ENCODE data around the gene MEIS2.

Gene MEIS2

DNA sequence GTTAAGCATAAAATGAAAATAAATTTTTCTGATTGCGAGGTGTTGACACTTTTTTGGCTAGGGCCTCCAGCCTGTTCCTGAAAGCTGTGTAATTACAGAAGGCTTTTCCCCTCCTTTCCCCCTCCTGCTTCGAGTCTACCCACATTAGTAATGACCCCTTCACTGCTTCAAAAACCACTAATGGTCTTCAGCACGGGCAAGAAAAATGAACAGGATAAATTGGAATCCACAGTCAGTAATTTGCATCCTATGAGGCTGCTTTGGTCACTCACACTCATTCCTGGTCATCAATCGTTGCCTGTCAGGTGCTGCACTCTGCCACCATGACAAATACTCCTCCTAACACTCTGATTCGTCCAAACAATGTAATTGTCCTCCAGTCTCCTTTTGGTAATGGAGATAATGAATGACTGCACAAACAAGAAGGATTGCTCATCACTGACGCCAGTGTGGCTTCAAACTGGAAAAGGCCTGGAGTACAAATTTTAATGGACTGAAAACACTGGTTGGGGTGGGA lies 148.6 kb downstream of the MEIS2 start:
- peak; percentile 73 for DNase-seq

DNA sequence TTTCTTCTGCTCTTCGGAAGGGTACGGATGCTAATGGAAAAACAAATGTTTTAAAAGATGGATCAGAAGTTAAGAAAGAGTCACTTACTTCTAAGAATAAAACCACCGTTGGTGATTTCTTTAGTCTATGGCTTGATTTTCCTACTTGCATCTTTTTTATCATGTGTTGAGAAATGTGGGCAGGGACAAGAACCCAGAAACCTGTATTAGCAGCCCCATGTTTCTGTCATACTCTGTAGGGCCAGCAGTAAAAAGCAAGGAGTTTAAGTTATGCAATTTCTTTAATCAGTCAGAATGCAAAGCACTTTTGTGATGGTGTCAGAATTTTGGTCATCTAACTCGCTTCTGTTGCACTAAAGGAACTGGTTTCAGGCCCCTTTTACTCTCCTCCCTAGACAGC lies 150.0 kb downstream of the MEIS2 start:
- DNase-seq = no peak

DNA sequence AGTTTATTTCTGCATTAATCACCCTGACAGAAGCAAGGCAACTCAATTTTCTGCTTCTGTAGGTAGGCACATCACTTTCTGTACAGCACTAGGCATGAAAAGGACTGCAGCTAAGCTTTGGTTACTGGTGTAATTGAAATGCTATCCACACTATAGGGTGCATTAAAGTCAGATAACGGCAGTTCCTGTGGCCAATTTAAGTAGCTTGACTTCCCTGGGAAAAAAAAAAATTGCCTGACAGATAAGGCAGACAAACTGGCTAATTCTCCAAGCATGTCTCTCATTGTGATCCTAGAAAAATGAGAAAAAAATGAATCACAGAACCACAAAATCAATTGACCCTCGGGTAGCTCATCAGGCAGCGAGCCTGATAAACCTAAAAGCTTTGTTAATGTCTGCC lies 151.4 kb downstream of the MEIS2 start:
- no peak for DNase-seq

- DNase-seq = no peak
Measured at GRCh38 chr15:36947035-36947719, 153.2 kb downstream of the MEIS2 start.

GRCh38 chr15:36944442-36944841 lies 155.9 kb downstream of the MEIS2 start:
- DNase-seq = no peak

- no peak for DNase-seq
Measured at GRCh38 chr15:36943508-36944361, 156.6 kb downstream of the MEIS2 start.

DNA sequence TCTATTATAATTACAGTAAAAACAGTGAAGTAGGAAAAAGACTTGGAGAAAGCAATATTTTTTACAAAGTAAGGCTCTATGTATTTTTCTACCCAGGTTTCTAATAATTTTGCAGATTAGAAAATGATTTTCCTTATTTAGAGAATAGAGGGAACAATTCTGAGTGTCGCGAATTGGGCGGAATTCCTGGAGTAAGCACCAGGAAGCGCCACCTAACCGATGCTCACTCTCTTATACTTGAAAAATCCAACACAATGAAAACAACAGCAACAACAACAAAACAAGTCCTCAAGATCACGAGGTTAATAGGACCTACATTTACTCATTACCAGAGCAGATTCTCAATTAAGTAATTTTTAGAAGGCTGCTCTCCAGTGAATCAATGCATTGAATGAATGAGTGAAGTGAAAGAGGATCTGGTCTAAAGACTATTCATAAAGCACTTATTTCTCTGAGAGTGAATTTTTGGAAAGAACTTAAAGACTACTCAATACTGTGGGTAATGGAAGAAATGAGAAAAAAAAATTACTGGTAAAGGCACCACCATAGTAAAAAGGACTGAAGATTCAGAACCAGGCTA lies 158.0 kb downstream of the MEIS2 start:
- no peak for DNase-seq

GRCh38 chr15:36941798-36942197 lies 158.6 kb downstream of the MEIS2 start:
- no peak for DNase-seq

DNA sequence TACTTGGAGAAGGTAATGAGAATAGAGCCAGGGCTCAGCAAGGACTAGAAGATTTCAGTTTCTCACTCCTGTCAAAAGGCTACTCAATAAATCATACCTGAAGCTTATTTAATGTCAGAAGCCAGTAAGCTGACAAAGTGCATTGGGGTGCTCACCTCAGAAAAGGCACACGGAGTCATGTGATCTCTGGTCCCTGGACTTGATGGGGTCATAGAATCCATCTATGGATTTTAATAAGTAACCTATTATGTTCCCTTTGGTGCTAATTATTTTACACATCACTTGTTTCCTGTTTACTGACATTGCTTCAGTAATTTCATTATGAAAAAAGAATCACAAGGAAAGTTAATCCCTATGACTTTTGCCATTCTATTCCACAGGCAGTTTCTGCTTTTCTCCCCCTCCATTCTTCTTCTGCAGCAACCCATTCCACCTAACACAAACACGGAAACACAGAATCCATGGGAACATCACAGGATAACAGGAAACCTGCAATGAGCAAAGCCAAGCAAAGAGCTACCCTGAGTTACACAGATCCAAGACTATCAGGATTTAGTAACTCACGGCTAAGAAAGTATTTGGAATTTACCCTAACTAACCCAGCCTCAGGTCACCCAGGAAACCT lies 159.6 kb downstream of the MEIS2 start:
- no peak for DNase-seq

DNA sequence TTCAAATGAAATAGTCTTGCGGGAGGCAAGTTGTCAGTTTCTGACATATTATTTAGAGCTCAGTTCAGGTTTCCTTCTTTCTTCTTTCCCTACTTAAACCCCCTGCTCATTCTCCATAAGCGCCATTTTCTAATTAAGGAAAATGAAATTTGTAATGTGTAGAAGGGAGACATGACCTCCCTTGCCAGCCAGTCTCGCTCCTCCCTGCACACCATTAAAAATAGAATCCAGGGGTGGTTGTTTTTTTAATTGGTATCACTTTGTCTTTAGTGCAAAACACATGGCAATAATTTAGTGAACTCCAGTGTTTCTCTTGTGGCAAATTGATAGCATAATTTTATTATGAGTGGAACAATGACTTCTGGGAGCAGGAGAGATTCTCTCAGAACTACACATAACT lies 160.1 kb downstream of the MEIS2 start:
- no peak for DNase-seq

GRCh38 chr15:36938764-36939163 lies 161.6 kb downstream of the MEIS2 start:
- no peak for DNase-seq

- DNase-seq = no peak
Measured at GRCh38 chr15:36938131-36938530, 162.2 kb downstream of the MEIS2 start.

- DNase-seq = peak; percentile 16
Measured at GRCh38 chr15:36936613-36937012, 163.7 kb downstream of the MEIS2 start.

DNA sequence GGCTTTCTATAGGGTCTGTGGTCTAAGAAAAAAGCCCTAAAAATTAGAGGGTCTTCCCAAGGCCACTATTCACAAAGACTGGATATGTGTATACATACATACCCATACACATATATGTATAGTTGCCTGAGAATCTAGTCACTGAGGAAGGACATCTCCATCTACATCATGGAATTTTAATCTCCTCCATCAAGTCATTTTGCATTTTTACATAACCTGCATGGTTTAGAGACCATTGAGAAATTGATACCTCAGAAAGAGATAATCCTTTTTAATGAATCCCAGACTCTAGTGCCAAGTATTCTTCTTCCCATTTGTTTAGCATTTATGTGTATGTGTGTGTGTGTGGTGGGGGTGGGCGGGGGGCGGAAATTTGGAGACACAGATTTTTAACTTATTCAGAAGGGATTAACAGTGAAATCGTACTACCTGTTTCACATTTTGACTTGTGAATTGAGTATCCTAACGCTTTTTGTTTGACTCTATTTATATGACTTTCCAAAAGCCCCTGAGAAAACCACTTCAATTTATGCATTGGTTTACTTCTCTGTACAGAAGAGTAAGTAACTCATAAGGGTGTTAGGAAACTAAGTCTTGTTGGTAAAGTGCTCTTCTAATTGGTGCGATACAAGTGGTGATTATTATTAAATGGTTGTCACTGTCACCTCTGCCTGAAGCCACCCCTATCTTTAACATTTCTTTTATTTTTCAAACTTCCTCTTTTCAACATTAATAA lies 166.9 kb downstream of the MEIS2 start:
- DNase-seq = no peak

DNA sequence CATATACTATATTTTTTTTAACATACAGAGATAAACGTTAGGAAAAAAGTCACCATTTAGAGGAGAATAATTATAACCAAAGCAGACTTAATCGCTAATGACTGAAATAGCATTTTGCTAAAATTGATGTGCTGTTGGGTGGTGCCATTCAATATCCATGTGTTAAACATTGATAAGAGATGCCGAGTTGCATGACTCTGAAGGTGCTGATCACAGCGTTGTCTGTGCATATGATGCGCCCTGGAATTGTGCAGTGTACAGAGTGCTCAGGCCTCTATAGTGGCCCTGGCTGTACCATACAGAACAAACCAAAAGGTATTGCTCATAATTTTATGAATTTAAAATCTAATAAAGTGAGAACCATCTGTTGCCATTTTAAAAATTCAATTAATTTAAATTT lies 168.3 kb downstream of the MEIS2 start:
- DNase-seq = no peak

GRCh38 chr15:36931434-36931833 lies 168.9 kb downstream of the MEIS2 start:
- no peak for DNase-seq

GRCh38 chr15:36926427-36926825 lies 173.9 kb downstream of the MEIS2 start:
- DNase-seq = no peak

DNA sequence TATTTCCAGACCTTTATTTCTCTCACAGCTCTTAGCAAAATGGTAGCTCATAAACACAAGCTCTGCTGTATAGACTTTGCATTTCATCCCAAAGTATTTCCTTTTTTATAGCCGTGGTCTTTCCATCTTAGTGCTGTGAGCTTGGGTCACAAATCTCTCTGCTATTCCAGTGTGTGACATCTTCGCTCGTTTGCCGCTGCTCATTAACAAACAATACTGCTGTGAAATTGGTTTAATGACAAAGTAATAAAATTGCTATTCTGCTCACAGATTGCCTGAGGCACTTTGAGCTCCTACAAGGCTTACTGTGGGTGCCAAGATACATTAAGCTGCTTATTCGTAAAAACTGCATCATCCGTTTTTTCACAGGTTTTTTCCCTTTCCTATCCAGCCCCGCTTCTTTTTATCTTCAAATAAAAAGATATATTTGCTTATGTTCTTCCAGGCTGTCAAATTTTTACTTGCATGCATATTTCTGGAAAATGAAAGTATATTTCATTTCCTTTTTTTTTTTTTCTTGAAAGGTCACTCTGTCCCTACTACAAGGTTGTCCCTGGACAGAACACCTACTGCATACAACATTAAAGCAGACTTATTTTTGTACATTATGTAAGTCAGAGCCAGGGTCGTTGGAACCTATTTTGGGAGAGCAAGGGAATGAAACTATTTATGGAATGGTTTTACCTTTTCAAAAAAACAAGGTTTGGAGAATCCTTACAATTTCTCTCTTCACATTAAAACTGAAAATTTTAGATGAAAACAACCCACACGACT lies 174.5 kb downstream of the MEIS2 start:
- DNase-seq = no peak

- DNase-seq = no peak
Measured at GRCh38 chr15:36925049-36925448, 175.3 kb downstream of the MEIS2 start.

DNA sequence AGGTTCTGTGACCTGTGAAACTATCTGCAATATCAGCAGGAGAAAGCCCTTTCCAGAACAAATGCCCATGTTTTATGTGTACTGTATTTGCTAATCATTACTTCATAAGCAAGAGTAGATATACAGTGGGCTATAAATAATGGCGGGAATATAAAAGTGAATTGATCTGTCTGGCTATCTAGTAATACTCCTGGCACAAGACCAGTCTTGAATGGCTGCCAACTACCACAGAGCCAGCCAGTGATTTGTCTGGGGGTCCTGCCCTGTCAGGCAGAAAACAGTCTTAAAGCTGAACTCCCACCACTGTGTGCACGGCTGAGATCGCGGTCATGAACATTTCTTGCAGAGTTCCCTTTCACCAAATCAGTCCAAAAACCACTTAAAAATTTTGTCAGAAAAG lies 176.3 kb downstream of the MEIS2 start:
- DNase-seq = no peak

GRCh38 chr15:36921484-36922091 lies 178.8 kb downstream of the MEIS2 start:
- DNase-seq = no peak
